ENCODE data around the gene ZFYVE26. TPM values are rescaled to one million over a fixed set of nuclear protein-coding genes. Genes with fewer than 3 reads are reported as not detected.

ZFYVE26 gene
- total RNA-seq, 2 donors from 2014 or later: 22.6 to 32.5 TPM

DNA sequence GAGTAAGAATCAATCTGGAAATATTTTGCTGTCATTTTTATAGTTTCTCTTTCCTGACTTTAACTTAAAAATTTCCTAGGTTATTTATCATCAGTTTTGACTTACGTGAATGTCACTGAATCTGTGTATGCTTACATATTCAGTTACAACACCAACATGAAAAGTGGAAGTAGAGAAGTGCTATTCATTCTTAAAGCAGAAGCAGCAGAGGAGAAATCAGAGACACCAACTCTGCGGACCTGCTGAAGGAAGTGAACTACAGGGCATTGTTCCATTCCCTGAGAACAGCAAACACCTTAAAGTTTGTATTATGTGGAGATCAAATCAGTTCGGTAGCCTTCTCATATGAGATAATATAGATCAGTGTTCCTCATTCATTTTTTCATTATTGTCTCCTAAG lies 37.3 kb upstream of the ZFYVE26 start:
- no peak for ATAC-seq (ENCODE audit: insufficient number of reproducible peaks, low FRiP score, low read depth)
- H3K27ac ChIP-seq: no peak overlapping the region
- TF ChIP-seq, protein P1, sequence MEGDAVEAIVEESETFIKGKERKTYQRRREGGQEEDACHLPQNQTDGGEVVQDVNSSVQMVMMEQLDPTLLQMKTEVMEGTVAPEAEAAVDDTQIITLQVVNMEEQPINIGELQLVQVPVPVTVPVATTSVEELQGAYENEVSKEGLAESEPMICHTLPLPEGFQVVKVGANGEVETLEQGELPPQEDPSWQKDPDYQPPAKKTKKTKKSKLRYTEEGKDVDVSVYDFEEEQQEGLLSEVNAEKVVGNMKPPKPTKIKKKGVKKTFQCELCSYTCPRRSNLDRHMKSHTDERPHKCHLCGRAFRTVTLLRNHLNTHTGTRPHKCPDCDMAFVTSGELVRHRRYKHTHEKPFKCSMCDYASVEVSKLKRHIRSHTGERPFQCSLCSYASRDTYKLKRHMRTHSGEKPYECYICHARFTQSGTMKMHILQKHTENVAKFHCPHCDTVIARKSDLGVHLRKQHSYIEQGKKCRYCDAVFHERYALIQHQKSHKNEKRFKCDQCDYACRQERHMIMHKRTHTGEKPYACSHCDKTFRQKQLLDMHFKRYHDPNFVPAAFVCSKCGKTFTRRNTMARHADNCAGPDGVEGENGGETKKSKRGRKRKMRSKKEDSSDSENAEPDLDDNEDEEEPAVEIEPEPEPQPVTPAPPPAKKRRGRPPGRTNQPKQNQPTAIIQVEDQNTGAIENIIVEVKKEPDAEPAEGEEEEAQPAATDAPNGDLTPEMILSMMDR (IDR thresholded peaks at IDR 0.05): no peak

DNA sequence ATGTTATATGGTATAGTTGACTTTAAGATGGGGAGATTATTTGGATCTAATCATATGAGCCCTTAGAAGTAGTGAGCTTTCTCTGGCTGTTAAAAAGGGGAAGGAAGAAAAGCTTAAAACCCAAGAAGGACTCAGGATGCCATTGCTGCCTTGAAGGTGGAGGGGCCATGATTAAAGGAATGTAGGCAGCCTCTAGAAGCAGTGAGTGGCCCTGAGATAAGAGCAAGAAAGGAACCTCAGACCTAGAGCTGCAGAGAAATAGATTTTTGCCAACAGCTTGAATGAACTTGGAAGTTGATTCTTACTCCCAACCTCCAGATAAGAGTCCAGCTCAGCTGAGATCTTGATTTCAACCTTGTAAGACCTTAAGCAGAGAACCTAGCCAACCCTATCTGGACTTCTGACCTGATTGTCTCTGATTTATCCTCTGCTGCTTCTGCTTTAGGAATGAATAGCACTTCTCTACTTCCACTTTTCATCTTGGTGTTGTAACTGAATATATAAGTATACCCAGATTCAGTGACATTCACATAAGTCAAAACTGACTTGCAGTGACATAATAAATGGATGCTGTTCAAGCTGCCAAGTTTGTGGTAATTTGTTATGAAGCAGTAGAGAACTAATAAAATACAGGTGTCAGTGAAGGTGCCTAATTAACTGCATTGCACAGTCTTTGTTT lies 36.7 kb upstream of the ZFYVE26 start:
- TF ChIP-seq, protein P1 (IDR thresholded peaks at IDR 0.05): no peak
- no peak for DNase-seq (ENCODE audit: low spot score)
- Histone ChIP-seq H3K4me1 (ENCODE audit: control insufficient read depth in 1 of 2, low read depth in 2 of 2) (no peaks in the 10 kb centered on the region), H3K4me3 (no peak overlapping the region), H3K27ac (no peak overlapping the region), H3K27me3 (replicated peaks; ENCODE audit: insufficient read depth) (no peaks in the 10 kb centered on the region), H3K36me3 (no peaks in the 10 kb centered on the region), H3K9me3 (no peaks in the 10 kb centered on the region)
- ATAC-seq (ENCODE audit: insufficient number of reproducible peaks, low FRiP score, low read depth): no peak

More for the DNA sequence above, 37.3 kb upstream of the ZFYVE26 start:
- Histone ChIP-seq H3K9me3 (no peaks in the 10 kb centered on the region), H3K36me3 (no peaks in the 10 kb centered on the region), H3K27me3 (replicated peaks; ENCODE audit: insufficient read depth) (no peaks in the 10 kb centered on the region), H3K4me3 (no peak overlapping the region), H3K4me1 (ENCODE audit: control insufficient read depth in 1 of 2, low read depth in 2 of 2) (no peaks in the 10 kb centered on the region)
- DNase-seq (ENCODE audit: low spot score): no peak

DNA sequence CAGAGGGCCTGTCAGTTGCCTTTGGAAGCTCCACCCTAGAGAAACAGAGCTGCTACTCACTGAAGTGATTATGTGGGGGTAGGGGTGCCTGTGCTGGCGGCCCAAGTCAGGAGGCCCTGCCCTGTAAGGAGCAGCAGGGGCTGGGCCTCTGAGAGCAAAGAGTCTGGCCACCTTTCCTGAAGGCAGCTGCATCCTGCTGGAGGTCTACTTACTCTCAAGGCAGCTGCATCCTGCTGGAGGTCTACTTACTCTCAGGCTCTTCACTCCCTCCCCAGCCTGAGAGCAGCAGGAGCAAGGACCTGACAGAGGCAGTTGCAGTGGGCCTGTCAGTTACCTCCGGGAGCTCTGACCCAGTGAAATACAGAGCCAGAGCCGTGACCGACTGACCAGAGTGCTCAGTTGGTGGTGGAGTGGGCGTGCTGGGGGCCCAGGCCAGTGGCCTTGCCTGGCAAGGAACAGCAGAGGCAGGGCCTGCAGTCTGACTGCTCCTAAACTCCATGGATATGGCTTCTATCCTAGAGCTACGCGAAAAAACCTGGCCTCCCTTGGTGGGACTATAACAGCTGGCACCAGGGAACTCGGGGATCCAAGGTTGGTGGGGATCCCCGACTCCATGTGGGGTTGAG lies 35.5 kb upstream of the ZFYVE26 start:
- no peak overlapping the region for H3K4me3 ChIP-seq
- no peaks in the 10 kb centered on the region for H3K27me3 ChIP-seq (replicated peaks; ENCODE audit: insufficient read depth)
- no peak for DNase-seq (ENCODE audit: low spot score)
- no peaks in the 10 kb centered on the region for H3K4me1 ChIP-seq (ENCODE audit: control insufficient read depth in 1 of 2, low read depth in 2 of 2)
- no peak overlapping the region for H3K27ac ChIP-seq
- TF ChIP-seq, protein P1 (IDR thresholded peaks at IDR 0.05): no peak
- H3K9me3 ChIP-seq: no peaks in the 10 kb centered on the region
- no peaks in the 10 kb centered on the region for H3K36me3 ChIP-seq
- ATAC-seq (ENCODE audit: insufficient number of reproducible peaks, low FRiP score, low read depth): no peak

DNA sequence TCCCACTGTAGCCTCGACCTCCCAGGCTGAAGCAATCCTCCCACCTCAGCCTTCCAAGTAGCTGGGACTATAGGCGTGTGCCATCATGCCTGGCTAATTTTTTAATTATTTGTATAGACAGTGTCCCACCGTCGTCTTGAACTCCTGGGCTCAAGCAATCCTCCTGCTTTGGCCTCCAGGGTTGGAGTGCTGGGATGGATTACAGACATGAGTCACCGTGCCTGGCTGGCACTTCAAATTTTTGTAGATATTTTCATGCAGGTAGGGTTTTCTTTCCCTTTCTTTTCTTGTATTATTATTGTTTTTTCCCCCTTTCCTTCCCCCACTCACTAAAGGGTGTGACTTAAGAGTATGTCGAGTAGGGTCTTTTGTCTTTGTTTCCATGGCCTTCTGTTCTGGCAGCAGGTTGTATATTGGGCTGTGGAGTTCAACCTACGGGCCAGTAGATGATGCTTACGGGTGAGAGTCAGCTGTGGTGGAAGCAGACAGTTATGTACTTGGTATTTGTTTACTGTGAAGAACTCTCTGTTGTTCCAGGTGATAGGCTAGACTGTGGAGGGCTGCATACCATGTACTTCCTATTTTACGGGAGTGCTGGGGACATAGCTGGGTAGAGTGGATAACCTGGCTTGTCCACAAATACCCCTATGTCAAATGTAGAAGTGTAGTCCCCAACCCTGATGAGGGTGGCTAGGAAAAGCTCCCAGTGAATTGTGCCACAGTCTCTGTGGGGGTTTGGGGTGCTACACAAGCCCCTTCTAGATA lies 33.9 kb upstream of the ZFYVE26 start:
- Histone ChIP-seq H3K27me3 (replicated peaks; ENCODE audit: insufficient read depth) (no peaks in the 10 kb centered on the region), H3K9me3 (no peaks in the 10 kb centered on the region), H3K36me3 (no peaks in the 10 kb centered on the region), H3K4me1 (ENCODE audit: control insufficient read depth in 1 of 2, low read depth in 2 of 2) (no peaks in the 10 kb centered on the region), H3K4me3 (no peak overlapping the region), H3K27ac (no peak overlapping the region)
- TF ChIP-seq, protein P1 (IDR thresholded peaks at IDR 0.05): no peak
- DNase-seq (ENCODE audit: low spot score) (no peak), ATAC-seq (ENCODE audit: insufficient number of reproducible peaks, low FRiP score, low read depth) (no peak)

DNA sequence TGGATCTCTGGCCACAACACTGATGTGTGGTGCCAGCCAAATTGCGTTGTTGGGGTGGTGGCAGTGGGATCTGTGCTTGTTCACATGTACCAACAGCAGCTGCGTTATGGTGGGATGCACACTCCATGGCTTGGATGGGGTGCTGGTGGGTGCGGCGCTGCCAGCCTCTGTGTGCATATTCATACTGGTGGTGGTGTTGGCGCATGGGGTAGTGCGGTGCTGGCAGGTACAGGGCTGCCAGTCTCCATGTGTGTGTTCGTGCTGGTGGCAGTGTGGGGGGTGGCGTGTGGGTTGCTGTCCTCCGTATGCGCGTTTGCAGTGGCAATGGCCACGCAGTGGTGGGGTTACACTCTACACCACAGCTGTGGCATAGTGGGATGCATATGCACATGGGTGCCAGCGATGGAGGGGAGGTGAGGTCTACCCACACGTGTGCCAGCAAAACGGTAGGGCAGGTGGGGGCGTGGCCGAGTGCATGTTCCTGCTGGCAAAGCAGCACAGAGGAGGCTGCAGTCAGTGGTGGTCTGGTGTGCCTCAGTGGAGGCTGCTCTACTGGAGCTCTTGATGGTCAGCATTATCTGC lies 29.7 kb upstream of the ZFYVE26 start:
- no peaks in the 10 kb centered on the region for H3K4me1 ChIP-seq (ENCODE audit: control insufficient read depth in 1 of 2, low read depth in 2 of 2)
- TF ChIP-seq, protein P1 (IDR thresholded peaks at IDR 0.05): no peak
- DNase-seq (ENCODE audit: low spot score) (no peak), ATAC-seq (ENCODE audit: insufficient number of reproducible peaks, low FRiP score, low read depth) (no peak)
- H3K9me3 ChIP-seq: no peaks in the 10 kb centered on the region
- no peaks in the 10 kb centered on the region for H3K36me3 ChIP-seq
- no peak overlapping the region for H3K27ac ChIP-seq
- H3K27me3 ChIP-seq (replicated peaks; ENCODE audit: insufficient read depth): no peaks in the 10 kb centered on the region
- H3K4me3 ChIP-seq: no peak overlapping the region
